WTC11 (cell line): ENCODE data around the gene SERPINF2.
A peak's percentile ranks its signal among the peaks of the same experiment; 100 is the strongest.

ENCODE experiments used
- FOXK1 ChIP-seq: sonication (generic); formaldehyde crosslinking; IDR thresholded peaks from 2 replicates; pipeline ENCODE4 v1.8.0; 2022; ENCODE audit warnings: mild to moderate bottlenecking, moderate library complexity, missing genetic modification reagents
- NR3C1 ChIP-seq: sonication (generic); formaldehyde crosslinking; conservative IDR thresholded peaks from 2 replicates; pipeline ENCODE4 v1.8.1; 2023; ENCODE audit warnings: low read depth, mild to moderate bottlenecking, missing genetic modification reagents
- SP1 ChIP-seq: sonication (generic); formaldehyde crosslinking; conservative IDR thresholded peaks from 2 replicates; pipeline ENCODE4 v1.8.1; 2022; ENCODE audit warnings: missing genetic modification reagents
- TCF7 ChIP-seq: sonication (generic); formaldehyde crosslinking; IDR thresholded peaks from 2 replicates; pipeline ENCODE4 v1.8.0; 2022; ENCODE audit warnings: mild to moderate bottlenecking, low read depth, missing genetic modification reagents, moderate library complexity
- TP53 ChIP-seq: sonication (generic); formaldehyde crosslinking; IDR thresholded peaks from 2 replicates; pipeline ENCODE4 v1.8.1; 2023; ENCODE audit warnings: mild to moderate bottlenecking, missing genetic modification reagents
- TF ChIP-seq, protein P1 (sequence below): sonication (generic); formaldehyde crosslinking; IDR thresholded peaks from 2 replicates; pipeline ENCODE4 v1.8.1; 2022; ENCODE audit warnings: mild to moderate bottlenecking, moderate library complexity, missing genetic modification reagents
- TF ChIP-seq, protein P2 (sequence below): fragments of 200-600 bp; IDR thresholded peaks from 2 replicates; pipeline ENCODE4 v1.8.0; 2022; ENCODE audit warnings: antibody characterized with exemption
- TF ChIP-seq, protein P3 (sequence below): sonication (generic); formaldehyde crosslinking; IDR thresholded peaks from 2 replicates; pipeline ENCODE4 v1.8.0; 2023; ENCODE audit warnings: missing genetic modification reagents, mild to moderate bottlenecking, borderline replicate concordance
- TF ChIP-seq, protein P4 (sequence below): sonication (generic); formaldehyde crosslinking; IDR thresholded peaks from 2 replicates; pipeline ENCODE4 v1.8.1; 2023; ENCODE audit warnings: mild to moderate bottlenecking, missing genetic modification reagents, moderate library complexity
- TF ChIP-seq, protein P5 (sequence below): sonication (generic); formaldehyde crosslinking; IDR thresholded peaks from 2 replicates; pipeline ENCODE4 v1.8.0; 2022; ENCODE audit warnings: mild to moderate bottlenecking, missing genetic modification reagents

DNA sequence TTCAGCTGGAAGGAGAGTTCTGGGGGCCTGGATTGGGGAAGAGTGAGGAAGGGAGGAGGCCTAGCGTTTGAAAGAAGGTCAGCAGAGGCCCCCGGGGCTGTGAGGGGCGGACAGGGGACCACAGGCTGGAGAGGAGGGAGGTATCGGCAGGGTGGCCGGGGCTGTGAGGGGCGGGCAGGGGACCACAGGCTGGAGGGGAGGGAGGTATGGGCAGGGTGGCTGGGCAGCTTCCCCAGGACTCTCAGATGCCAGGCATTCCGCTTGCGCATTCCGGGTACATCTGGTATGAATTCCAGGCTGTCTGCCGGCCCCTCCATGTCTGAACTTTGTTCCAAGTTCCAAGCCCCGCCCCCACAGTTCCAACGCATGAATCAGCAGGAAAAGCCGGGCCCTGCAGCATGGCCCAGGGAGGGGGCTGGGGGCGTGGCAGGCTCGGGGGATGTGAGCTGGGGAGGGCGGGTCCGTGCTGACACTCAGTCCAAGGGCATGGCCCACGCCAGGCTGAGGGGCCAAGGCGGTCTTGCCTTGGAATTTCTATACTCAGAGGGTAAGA, 28.2 kb upstream of the SERPINF2 start:
- TF ChIP-seq, protein P1, sequence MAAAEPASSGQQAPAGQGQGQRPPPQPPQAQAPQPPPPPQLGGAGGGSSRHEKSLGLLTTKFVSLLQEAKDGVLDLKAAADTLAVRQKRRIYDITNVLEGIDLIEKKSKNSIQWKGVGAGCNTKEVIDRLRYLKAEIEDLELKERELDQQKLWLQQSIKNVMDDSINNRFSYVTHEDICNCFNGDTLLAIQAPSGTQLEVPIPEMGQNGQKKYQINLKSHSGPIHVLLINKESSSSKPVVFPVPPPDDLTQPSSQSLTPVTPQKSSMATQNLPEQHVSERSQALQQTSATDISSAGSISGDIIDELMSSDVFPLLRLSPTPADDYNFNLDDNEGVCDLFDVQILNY (CRISPR knock-in tag), result no peak
- TF ChIP-seq, protein P2, sequence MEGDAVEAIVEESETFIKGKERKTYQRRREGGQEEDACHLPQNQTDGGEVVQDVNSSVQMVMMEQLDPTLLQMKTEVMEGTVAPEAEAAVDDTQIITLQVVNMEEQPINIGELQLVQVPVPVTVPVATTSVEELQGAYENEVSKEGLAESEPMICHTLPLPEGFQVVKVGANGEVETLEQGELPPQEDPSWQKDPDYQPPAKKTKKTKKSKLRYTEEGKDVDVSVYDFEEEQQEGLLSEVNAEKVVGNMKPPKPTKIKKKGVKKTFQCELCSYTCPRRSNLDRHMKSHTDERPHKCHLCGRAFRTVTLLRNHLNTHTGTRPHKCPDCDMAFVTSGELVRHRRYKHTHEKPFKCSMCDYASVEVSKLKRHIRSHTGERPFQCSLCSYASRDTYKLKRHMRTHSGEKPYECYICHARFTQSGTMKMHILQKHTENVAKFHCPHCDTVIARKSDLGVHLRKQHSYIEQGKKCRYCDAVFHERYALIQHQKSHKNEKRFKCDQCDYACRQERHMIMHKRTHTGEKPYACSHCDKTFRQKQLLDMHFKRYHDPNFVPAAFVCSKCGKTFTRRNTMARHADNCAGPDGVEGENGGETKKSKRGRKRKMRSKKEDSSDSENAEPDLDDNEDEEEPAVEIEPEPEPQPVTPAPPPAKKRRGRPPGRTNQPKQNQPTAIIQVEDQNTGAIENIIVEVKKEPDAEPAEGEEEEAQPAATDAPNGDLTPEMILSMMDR, result no peak
- TF ChIP-seq NR3C1, result no peak
- peak; percentile 41 for TF ChIP-seq SP1 (CRISPR knock-in tag)
- TF ChIP-seq, protein P3, sequence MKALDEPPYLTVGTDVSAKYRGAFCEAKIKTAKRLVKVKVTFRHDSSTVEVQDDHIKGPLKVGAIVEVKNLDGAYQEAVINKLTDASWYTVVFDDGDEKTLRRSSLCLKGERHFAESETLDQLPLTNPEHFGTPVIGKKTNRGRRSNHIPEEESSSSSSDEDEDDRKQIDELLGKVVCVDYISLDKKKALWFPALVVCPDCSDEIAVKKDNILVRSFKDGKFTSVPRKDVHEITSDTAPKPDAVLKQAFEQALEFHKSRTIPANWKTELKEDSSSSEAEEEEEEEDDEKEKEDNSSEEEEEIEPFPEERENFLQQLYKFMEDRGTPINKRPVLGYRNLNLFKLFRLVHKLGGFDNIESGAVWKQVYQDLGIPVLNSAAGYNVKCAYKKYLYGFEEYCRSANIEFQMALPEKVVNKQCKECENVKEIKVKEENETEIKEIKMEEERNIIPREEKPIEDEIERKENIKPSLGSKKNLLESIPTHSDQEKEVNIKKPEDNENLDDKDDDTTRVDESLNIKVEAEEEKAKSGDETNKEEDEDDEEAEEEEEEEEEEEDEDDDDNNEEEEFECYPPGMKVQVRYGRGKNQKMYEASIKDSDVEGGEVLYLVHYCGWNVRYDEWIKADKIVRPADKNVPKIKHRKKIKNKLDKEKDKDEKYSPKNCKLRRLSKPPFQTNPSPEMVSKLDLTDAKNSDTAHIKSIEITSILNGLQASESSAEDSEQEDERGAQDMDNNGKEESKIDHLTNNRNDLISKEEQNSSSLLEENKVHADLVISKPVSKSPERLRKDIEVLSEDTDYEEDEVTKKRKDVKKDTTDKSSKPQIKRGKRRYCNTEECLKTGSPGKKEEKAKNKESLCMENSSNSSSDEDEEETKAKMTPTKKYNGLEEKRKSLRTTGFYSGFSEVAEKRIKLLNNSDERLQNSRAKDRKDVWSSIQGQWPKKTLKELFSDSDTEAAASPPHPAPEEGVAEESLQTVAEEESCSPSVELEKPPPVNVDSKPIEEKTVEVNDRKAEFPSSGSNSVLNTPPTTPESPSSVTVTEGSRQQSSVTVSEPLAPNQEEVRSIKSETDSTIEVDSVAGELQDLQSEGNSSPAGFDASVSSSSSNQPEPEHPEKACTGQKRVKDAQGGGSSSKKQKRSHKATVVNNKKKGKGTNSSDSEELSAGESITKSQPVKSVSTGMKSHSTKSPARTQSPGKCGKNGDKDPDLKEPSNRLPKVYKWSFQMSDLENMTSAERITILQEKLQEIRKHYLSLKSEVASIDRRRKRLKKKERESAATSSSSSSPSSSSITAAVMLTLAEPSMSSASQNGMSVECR, result no peak
- no peak for TF ChIP-seq TP53 (CRISPR knock-in tag)
- TF ChIP-seq, protein P4, sequence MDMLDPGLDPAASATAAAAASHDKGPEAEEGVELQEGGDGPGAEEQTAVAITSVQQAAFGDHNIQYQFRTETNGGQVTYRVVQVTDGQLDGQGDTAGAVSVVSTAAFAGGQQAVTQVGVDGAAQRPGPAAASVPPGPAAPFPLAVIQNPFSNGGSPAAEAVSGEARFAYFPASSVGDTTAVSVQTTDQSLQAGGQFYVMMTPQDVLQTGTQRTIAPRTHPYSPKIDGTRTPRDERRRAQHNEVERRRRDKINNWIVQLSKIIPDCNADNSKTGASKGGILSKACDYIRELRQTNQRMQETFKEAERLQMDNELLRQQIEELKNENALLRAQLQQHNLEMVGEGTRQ (CRISPR knock-in tag), result no peak
- TF ChIP-seq, protein P5, sequence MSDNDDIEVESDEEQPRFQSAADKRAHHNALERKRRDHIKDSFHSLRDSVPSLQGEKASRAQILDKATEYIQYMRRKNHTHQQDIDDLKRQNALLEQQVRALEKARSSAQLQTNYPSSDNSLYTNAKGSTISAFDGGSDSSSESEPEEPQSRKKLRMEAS (CRISPR knock-in tag), result no peak
- TF ChIP-seq FOXK1, result 0 out of 2 replicates have a peak, but pooled peaks have one; percentile 31
- TF ChIP-seq TCF7 (CRISPR knock-in tag), result no peak
